ENCODE measurements around the gene TMEM9.

Gene TMEM9

DNA sequence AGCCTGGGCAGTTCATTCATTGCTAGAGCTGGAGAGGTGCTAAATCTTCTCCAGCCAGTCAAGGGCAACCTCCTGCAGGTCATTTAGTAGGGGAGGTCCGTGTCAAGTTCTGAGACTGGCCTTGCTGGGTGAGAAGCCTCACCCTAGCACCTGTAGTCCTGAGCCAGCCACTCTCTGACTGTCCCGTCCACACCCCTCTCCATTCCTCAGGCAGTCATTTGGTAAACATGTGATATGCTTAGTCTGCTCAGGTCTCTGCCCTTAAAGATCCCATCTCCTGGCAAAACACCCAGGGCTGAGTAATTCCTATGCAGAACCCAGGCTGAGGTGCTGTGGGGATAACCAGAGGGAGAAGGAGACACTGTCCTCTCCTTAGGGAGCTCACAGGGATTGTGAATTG, 22.7 kb upstream of the TMEM9 start:
- TF ChIP-seq, protein P1, sequence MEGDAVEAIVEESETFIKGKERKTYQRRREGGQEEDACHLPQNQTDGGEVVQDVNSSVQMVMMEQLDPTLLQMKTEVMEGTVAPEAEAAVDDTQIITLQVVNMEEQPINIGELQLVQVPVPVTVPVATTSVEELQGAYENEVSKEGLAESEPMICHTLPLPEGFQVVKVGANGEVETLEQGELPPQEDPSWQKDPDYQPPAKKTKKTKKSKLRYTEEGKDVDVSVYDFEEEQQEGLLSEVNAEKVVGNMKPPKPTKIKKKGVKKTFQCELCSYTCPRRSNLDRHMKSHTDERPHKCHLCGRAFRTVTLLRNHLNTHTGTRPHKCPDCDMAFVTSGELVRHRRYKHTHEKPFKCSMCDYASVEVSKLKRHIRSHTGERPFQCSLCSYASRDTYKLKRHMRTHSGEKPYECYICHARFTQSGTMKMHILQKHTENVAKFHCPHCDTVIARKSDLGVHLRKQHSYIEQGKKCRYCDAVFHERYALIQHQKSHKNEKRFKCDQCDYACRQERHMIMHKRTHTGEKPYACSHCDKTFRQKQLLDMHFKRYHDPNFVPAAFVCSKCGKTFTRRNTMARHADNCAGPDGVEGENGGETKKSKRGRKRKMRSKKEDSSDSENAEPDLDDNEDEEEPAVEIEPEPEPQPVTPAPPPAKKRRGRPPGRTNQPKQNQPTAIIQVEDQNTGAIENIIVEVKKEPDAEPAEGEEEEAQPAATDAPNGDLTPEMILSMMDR (IDR thresholded peaks at IDR 0.05; ENCODE audit: low read depth, low read length, missing control alignments) = no peak
- in situ Hi-C loops (cut with HindIII; ENCODE audit: low sequenced_read_pairs) = no loop called here
- no peak for DNase-seq (ENCODE audit: low read depth)
- H3K4me3 ChIP-seq (ENCODE audit: low read depth, low read length) = no peak overlapping the region

DNA sequence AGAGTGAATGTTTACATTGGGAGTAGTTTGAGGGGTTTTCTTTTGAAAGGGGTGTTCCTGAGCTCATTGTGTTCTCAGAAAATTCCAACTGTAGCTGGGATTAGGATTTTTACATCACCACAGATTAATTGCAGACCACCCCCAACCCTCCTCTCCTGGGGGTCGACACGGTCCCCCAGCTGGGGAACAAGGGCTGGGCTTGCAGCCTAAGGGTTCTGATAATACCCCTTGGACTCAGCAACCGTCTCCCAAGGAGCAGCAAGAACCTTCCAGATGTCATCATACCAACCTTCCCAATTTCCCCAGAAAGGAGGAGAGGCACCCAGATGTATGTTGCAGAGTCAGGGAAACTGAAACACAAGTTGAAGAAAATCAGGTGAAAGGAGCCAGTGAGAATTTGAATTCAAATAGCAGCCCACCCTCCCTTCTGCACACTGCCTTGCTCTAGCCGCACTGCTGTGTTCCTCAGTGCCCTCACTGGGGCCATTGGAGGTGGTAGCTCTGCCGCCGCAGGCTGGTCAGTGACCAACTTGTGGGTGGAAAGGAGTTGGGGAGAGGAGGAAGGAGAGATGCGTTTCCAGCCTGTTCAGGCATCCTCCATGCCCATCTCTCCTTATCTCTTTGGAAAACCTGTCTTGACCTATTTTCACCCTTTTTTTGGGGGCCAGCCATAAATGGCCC, 21.7 kb upstream of the TMEM9 start:
- no peak overlapping the region for H3K4me3 ChIP-seq (ENCODE audit: low read depth, low read length)
- in situ Hi-C loops (cut with HindIII; ENCODE audit: low sequenced_read_pairs) = no loop called here
- DNase-seq (ENCODE audit: low read depth) = no peak
- TF ChIP-seq, protein P1 (IDR thresholded peaks at IDR 0.05; ENCODE audit: low read depth, low read length, missing control alignments) = no peak

DNA sequence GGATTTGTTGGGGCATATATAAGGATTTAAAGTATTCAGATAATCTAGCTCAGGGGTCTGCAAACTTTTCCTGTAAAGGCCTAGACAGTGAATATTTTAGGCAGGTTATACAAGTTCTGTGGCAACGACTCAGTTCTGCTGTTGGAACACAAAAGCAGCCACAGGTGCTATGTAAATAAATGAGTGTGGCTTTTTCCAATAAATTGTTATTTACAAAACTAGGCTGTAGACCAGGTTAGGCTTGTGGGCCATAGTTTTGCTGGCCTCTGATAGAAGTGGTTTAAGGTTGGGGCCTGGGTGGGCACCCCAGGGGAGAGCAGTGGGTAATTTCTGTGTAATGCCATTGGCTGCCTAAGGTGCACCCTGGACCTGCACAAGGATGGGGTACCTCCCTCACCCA, 19.5 kb upstream of the TMEM9 start:
- TF ChIP-seq, protein P1 (IDR thresholded peaks at IDR 0.05; ENCODE audit: low read depth, low read length, missing control alignments) = no peak
- in situ Hi-C loops (cut with HindIII; ENCODE audit: low sequenced_read_pairs) = no loop called here
- no peak for DNase-seq (ENCODE audit: low read depth)
- no peak overlapping the region for H3K4me3 ChIP-seq (ENCODE audit: low read depth, low read length)

DNA sequence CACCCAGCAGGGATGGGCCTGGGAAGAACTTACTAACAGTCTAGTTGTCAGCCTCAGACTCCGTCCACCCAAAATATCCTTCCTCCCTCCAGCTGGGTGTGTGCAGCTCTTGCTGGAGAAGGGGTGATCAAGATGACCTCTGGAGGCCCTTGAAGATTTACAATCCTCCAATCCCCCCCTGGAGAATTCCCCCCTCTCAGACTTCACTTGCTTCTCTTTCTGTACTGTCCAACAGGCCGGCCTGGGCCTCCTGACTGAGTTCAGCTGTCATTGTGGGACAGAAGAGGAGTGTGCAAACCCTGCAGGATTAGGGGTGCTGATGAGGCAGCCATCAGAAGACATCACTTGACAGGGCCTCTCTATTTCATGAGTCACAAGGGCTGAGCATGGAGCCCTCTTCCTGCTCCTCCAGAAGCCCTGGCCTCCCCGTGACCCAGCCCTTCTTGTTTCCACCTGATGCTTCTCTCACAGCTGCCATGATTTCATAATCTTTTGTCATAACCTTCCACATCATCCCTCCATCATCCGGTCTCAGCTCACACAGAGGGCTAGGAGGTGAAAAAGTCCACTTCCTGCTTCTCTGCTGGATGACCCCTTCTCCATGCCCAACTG, 18.8 kb upstream of the TMEM9 start:
- DNase-seq (ENCODE audit: low read depth) = no peak
- in situ Hi-C loops (cut with HindIII; ENCODE audit: low sequenced_read_pairs) = no loop called here
- TF ChIP-seq, protein P1 (IDR thresholded peaks at IDR 0.05; ENCODE audit: low read depth, low read length, missing control alignments) = no peak
- no peak overlapping the region for H3K4me3 ChIP-seq (ENCODE audit: low read depth, low read length)

DNA sequence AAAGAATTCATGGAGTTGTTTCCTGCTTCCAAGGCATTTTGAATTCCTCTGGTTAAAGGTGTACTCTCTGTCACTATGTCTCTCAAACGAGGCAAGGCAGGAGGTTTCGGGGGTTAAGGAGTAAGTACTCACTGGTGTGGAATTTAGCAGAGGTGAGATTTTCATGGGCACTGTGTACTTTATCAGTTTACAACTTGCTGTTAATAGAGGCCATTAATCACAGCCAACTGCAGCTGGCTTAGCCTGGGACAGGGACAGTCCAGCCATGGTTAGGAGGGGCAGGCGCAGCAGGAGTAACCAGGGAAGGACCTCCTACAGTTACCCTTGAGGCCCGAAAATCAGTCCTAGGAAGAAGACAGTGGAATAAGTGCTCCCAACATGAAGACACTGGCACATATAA, 18.1 kb upstream of the TMEM9 start:
- TF ChIP-seq, protein P1 (IDR thresholded peaks at IDR 0.05; ENCODE audit: low read depth, low read length, missing control alignments) = no peak
- in situ Hi-C loops (cut with HindIII; ENCODE audit: low sequenced_read_pairs) = no loop called here
- DNase-seq (ENCODE audit: low read depth) = no peak
- no peak overlapping the region for H3K4me3 ChIP-seq (ENCODE audit: low read depth, low read length)

DNA sequence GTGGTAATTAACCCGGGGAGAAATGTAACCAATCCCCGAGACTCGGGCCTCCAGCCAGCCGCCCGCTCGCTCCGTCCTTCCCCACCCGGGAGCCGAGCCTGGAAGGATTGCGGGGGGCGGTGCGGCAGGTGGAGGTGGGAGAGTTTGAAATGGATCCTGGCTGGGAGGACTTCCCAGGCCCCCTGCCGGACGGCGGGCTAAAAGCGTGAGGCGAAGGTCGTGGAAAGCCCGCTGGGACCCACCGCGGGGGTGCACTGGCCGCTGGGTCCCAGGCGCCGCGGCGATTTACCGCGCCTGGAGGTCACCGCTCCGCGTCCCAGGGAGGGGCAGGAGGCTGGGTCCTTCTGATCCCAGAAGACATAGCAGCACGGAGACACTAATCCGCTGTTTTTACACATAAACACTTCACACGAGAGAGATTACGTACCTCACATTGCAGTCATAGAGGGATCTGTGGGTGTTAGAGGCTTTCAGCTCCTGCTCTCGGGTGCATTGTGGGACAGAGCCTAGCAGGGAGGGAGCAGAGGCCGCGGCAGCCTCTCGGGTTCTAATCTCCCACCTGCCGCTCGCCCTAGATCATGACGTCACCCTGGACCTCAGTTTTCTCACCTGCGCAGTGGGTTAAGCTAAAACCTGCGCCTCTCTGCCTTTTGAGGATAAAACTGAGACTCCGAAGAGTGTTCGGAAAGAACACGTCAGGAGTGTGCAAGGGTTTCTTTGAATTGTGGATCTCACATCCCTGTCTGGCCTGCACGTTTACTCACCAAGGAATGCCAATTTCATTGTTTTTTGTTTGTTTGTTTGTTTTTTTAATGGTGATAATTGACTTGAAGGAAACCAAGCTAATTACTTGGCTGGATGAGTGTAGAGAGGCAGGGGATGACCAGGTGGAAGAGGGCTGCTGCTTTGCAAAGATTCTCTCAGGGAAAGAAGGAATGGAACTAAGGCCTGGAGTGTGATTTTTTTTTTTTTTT, 17.1 kb upstream of the TMEM9 start:
- H3K4me3 ChIP-seq (ENCODE audit: low read depth, low read length) = peak overlapping the region; percentile 50
- in situ Hi-C loops (cut with HindIII; ENCODE audit: low sequenced_read_pairs) = no loop called here
- TF ChIP-seq, protein P1 (IDR thresholded peaks at IDR 0.05; ENCODE audit: low read depth, low read length, missing control alignments) = peak; percentile 43
- no peak for DNase-seq (ENCODE audit: low read depth)
